GM12864 (cell line): ENCODE results near the gene SLC7A6OS.

ENCODE experiments used
- DNase-seq: peaks from one replicate; pipeline ENCODE4 v3.0.0-alpha.2; 2011; ENCODE audit warnings: low read depth
- H3K4me3 ChIP-seq: 2 replicates; pipeline ENCODE4 v1.5.1; 2011; ENCODE audit warnings: mild to moderate bottlenecking, low read depth, low read length, control low read depth
- TF ChIP-seq, protein P1 (sequence below): IDR thresholded peaks from 2 replicates; pipeline ENCODE4 v1.5.1; 2011; ENCODE audit warnings: low read depth, mild to moderate bottlenecking, moderate library complexity, low read length, control low read depth, inconsistent platforms; ENCODE audit errors: missing control alignments

SLC7A6OS gene

DNA sequence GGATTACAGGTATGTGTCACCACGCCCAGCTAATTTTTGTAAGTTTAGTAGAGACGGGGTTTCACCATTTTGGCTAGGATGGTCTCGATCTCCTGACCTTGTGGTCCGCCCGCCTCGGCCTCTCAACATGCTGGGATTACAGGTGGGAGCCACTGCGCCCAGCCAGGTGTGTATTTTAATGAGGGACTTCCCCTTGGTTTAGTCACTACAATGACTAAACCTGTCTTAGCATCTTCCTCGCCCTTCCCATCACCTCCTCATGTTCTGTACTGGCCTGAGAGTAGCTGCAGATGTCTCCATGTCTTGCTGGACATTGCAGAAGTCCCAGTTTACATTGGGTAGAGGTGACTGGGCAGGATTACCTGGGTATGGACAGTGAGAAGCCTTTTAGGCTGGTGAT is 36.9 kb downstream of the SLC7A6OS start:
- H3K4me3 ChIP-seq, result no peak overlapping the region
- TF ChIP-seq, protein P1, sequence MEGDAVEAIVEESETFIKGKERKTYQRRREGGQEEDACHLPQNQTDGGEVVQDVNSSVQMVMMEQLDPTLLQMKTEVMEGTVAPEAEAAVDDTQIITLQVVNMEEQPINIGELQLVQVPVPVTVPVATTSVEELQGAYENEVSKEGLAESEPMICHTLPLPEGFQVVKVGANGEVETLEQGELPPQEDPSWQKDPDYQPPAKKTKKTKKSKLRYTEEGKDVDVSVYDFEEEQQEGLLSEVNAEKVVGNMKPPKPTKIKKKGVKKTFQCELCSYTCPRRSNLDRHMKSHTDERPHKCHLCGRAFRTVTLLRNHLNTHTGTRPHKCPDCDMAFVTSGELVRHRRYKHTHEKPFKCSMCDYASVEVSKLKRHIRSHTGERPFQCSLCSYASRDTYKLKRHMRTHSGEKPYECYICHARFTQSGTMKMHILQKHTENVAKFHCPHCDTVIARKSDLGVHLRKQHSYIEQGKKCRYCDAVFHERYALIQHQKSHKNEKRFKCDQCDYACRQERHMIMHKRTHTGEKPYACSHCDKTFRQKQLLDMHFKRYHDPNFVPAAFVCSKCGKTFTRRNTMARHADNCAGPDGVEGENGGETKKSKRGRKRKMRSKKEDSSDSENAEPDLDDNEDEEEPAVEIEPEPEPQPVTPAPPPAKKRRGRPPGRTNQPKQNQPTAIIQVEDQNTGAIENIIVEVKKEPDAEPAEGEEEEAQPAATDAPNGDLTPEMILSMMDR, result no peak
- no peak for DNase-seq

DNA sequence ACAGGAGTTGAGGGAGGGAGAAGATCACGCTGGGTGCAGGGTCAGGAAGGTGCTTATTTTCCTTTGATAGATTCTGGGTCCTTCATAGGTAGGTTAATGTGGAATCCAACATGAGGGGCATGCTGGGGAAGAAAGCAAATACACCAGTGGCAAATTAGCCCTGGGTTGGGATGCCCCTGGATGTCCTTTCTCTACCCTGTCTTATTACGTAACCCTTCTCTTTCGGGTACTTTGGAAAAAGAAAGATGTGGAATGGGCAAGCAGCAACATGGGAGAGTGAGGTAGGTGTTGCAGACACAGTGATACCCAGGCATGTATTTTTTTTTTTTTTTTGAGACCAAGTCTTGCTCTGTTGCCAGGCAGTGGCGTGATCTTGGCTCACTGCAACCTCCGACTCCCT is 37.3 kb downstream of the SLC7A6OS start:
- H3K4me3 ChIP-seq, result no peak overlapping the region
- TF ChIP-seq, protein P1, result no peak
- DNase-seq, result no peak

DNA sequence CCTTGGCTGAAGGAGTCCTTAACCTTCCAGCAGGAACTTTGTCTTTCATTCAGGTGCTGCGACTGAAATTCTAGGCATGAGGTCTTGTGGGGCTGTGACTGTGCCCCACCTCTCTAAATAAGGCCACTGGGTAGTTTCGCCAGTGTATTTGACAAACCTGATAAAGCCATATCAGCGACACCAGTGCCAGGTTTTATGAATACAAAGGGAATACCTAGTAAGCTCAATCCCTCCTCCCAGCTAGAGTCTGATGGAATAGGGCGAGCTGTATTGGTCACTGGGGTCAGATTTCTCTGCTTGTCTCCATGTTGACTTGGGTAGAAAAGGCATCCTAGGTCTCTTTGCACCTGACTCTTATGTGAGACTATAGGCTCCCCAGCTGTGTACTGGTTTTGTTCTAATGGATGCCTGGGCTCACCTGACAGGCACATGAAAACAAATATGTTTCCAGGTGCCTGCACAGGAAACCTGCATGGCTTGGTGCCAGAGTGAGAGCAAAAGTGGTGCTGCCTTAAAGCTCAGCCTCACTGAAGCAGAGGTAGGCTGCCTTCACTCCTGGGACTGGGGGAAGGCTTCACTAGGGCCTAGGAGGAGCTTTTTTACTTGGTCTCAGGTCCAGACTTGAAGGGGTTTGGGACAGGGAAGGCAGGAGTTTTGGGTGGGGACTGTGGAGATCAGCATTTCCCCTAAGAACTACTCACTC is 38.1 kb downstream of the SLC7A6OS start:
- TF ChIP-seq, protein P1, result no peak
- H3K4me3 ChIP-seq, result no peak overlapping the region
- no peak for DNase-seq

DNA sequence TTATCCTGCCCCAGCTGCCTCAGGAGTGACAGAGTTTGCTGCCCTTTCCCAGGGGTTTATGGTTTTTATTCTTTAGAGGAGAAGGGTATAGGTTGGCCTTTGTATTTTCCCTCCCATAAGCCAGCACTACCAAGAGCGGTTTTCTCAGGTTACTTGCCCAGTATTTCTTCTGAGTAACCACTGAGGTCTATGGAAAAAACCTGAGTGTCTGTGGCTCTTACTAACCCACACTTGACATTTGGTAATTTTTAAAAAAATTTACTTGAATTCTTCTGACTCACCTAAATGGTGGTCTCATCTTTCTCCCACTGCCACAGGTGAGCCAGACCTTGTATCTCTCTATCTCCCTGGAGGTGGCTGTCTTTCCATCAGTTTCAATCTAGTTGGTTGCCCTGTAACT is 40.4 kb downstream of the SLC7A6OS start:
- DNase-seq, result no peak
- no peak overlapping the region for H3K4me3 ChIP-seq
- TF ChIP-seq, protein P1, result no peak

DNA sequence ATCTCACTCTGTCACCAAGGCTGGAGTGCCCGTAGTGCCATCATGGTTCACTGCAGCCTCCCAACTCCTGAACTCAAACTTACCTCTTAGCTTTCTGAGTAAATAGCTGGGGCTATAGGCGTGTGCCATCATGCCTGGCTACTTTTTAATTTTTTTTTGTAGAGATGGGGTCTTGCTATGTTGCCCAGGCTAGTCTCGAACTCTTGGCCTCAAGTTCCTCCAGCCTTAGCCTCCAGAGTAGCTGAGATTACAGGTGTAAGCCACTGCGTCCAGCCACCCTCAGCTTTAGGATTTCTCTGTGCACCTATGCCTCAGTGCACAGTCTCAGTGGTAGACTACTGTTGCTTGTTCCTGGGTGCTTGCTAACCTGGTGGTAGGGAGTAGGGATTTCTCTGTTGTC is 41.0 kb downstream of the SLC7A6OS start:
- DNase-seq, result no peak
- TF ChIP-seq, protein P1, result no peak
- H3K4me3 ChIP-seq, result no peak overlapping the region

DNA sequence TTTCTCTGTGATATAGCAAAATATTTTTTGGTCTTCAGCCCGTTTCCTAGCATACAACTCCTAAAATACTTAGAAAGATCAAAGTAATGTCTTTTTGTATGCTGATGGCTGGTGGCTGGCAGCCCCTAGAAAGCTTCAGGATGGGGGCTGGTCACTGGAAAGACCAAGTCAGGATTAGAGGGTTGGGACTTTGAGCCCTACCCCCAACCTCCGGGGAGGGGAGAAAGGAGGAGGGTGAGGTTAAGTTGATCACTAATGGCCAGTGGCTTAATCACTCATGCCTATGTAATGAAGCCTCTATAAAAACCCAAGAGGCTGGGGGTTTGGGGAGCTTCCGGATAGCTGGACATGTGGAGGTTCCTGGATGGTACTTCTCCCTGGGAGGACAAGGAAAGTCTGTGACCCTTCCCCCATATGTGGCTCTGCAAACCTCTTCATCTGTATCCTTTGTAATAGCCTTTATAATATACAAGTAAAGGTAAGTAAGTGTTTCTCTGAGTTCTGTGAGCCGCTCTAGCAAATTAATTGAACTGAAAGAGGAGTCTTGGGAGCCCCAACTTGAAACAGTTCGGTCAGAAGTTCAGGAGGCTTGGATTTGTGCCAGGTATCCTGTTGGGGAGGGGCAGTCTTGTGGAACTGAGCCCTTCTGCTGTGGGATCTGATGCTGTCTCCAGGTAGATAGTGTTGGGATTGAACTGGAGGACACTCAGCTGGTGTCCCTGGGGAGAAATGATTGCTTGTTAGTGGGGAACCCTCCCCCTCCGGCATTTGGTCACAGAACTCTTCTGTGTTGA is 42.9 kb downstream of the SLC7A6OS start:
- no peak for DNase-seq
- no peak overlapping the region for H3K4me3 ChIP-seq

More for the DNA sequence above, 42.9 kb downstream of the SLC7A6OS start:
- TF ChIP-seq, protein P1, result no peak
